DOHH2 (cell line): ENCODE data around the gene EPHA2.

Source experiments
- EZH2phosphoT487 ChIP-seq: fragments of 200-600 bp; sonication (generic); IDR thresholded peaks from 2 replicates; pipeline ENCODE4 v1.6.1; 2017; ENCODE audit warnings: borderline replicate concordance, mild to moderate bottlenecking, antibody characterized with exemption, low read length, moderate library complexity, mixed read lengths
- TF ChIP-seq, protein P1 (sequence below): fragments of 200-600 bp; sonication (generic); IDR thresholded peaks from one replicate; pipeline ENCODE4 v1.5.1; 2014; ENCODE audit warnings: antibody characterized with exemption, mild to moderate bottlenecking, low read depth, low read length; ENCODE audit not compliant: poor library complexity, severe bottlenecking

DNA sequence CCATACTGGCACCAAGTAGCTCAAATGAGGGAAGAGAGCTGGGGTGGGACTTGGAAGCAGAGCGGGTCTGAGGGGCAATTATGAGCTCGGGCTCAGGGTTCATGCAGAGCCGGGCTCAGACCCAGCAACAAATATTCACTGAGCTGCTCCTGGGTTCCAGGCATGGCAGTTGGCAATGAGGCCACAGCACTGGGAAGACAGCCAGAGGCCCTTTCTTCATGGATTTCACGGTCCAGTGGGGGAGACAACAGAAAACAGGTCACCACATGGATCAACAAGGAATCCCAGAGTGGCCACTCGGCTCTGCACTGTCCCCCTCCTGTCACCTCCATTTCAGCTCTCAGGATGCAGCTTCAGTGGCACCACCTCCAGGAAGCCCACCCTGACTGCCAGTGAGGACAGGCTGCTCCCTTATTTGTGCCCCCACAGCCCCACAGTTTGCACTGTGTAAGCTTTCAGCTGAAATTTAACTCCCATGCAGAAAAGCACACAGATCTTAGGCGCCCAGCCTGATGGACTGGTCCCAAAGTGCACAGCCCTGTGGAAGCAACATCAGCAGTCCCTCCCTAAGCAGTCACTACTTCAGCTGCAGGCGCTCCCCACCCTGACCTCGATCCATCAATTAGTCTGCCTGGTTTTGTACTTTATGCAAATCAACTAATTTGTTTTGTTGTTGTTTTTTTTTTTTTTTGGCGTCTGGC is 34.2 kb upstream of the EPHA2 start:
- TF ChIP-seq, protein P1, sequence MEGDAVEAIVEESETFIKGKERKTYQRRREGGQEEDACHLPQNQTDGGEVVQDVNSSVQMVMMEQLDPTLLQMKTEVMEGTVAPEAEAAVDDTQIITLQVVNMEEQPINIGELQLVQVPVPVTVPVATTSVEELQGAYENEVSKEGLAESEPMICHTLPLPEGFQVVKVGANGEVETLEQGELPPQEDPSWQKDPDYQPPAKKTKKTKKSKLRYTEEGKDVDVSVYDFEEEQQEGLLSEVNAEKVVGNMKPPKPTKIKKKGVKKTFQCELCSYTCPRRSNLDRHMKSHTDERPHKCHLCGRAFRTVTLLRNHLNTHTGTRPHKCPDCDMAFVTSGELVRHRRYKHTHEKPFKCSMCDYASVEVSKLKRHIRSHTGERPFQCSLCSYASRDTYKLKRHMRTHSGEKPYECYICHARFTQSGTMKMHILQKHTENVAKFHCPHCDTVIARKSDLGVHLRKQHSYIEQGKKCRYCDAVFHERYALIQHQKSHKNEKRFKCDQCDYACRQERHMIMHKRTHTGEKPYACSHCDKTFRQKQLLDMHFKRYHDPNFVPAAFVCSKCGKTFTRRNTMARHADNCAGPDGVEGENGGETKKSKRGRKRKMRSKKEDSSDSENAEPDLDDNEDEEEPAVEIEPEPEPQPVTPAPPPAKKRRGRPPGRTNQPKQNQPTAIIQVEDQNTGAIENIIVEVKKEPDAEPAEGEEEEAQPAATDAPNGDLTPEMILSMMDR, result no peak
- TF ChIP-seq EZH2phosphoT487, result no peak
